Measurements from ENCODE around the gene PTPA. TPM values are rescaled to one million over a fixed set of nuclear protein-coding genes. Genes with fewer than 3 reads are reported as not detected.

Gene PTPA
- total and polyA plus RNA-seq, 10 of the 15 experiments (the other 5 are each of a cell fraction or from before 2014, with no cell fraction given), result 1.6 to 111 (median 55.1) TPM

DNA sequence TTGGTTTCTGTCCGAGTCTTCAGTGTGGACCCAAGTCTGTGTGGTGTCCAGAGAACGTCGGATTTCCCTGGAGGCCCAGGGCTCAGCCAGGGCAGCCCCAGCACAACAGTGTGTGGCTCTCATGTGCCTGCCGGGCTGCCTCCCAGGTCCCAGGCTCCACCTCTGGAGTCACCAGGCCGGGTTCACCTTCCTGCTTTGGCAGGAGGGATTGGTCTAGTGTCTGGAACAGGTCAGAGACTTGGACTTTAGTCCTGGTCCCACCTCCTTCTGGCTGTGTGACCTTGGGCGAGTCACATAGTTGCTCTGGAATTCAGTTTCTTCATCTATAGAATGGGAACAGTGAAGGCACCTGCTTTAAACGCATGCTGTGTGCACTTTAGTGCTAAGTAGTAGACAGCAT lies 27.1 kb upstream of the PTPA start (continued):
- TF ChIP-seq, protein P1, sequence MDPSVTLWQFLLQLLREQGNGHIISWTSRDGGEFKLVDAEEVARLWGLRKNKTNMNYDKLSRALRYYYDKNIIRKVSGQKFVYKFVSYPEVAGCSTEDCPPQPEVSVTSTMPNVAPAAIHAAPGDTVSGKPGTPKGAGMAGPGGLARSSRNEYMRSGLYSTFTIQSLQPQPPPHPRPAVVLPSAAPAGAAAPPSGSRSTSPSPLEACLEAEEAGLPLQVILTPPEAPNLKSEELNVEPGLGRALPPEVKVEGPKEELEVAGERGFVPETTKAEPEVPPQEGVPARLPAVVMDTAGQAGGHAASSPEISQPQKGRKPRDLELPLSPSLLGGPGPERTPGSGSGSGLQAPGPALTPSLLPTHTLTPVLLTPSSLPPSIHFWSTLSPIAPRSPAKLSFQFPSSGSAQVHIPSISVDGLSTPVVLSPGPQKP (IDR thresholded peaks at IDR 0.05; ENCODE audit: low read depth, low read length), result no peak
- TF ChIP-seq CREM (IDR thresholded peaks at IDR 0.05; ENCODE audit: low read depth) (no peak), RCOR1 (conservative IDR thresholded peaks at IDR 0.05; ENCODE audit: low read depth, low read length) (no peak), HSF1 (IDR thresholded peaks at IDR 0.05; ENCODE audit: low read depth, low read length) (no peak)

- H3K79me2 ChIP-seq (ENCODE audit: control insufficient read depth, insufficient read depth, low read length), result no peaks in the 10 kb centered on the region; the same call in 1 of the 2 replicates
- H3K36me3 ChIP-seq (ENCODE audit: control insufficient read depth in 2 of 2, insufficient read depth in 2 of 2, low read length in 1 of 2), result peaks cover 5 to 23% of the 10 kb centered on the region in 2 experiments
- no peak for ATAC-seq
- H2AFZ ChIP-seq (ENCODE audit: control insufficient read depth, low read depth, low read length), result no peak overlapping the region
- BruUV-seq (replicated peaks), result no TSS peak
- no peak overlapping the region for H3K9ac ChIP-seq (ENCODE audit: control insufficient read depth, insufficient read depth, low read length)
- H3K4me3 ChIP-seq, result no peak overlapping the region
- 97% methylated on average over 15 of the region's 15 CpGs for WGBS (ENCODE audit: insufficient coverage, insufficient replicate concordance, low lambda C conversion rate, missing lambda C conversion rate)
- no peaks in the 10 kb centered on the region for H3K9me3 ChIP-seq (replicated peaks; ENCODE audit: control insufficient read depth, insufficient read depth, low read length)
- ChIA-PET RAD21 (ENCODE audit: unreplicated experiment) (no interaction called here), SMC1A (ENCODE audit: uncharacterized antibody, unreplicated experiment) (no interaction called here), CTCF (no interaction called here), POLR2A (no interaction called here)
- in situ Hi-C loops (cut with MboI), result no loop called here
- H3K27ac ChIP-seq (ENCODE audit: control insufficient read depth, insufficient read depth), result no peak overlapping the region
- no peak for TF ChIP-seq ZBTB40 (IDR thresholded peaks at IDR 0.05; ENCODE audit: borderline replicate concordance)
- TF ChIP-seq, protein P2, sequence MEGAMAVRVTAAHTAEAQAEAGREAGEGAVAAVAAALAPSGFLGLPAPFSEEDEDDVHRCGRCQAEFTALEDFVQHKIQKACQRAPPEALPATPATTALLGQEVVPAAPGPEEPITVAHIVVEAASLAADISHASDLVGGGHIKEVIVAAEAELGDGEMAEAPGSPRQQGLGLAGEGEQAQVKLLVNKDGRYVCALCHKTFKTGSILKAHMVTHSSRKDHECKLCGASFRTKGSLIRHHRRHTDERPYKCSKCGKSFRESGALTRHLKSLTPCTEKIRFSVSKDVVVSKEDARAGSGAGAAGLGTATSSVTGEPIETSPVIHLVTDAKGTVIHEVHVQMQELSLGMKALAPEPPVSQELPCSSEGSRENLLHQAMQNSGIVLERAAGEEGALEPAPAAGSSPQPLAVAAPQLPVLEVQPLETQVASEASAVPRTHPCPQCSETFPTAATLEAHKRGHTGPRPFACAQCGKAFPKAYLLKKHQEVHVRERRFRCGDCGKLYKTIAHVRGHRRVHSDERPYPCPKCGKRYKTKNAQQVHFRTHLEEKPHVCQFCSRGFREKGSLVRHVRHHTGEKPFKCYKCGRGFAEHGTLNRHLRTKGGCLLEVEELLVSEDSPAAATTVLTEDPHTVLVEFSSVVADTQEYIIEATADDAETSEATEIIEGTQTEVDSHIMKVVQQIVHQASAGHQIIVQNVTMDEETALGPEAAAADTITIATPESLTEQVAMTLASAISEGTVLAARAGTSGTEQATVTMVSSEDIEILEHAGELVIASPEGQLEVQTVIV (IDR thresholded peaks at IDR 0.05; ENCODE audit: borderline replicate concordance, partially characterized antibody), result no peak
- TF ChIP-seq IRF5 (IDR thresholded peaks at IDR 0.05; ENCODE audit: borderline replicate concordance), result no peak
- TF ChIP-seq ZNF274 (IDR thresholded peaks at IDR 0.05; ENCODE audit: insufficient read depth, insufficient read length), result no peak
- TF ChIP-seq IKZF1 (conservative IDR thresholded peaks at IDR 0.05), result no peak
- TF ChIP-seq CBX5 (IDR thresholded peaks at IDR 0.05; ENCODE audit: low read depth), result no peak
- H3K4me2 ChIP-seq (ENCODE audit: control insufficient read depth, insufficient read depth), result no peak overlapping the region
- FAIRE-seq, result no peak
- no peaks in the 10 kb centered on the region for H3K27me3 ChIP-seq (replicated peaks in 1 of 2; ENCODE audit: control insufficient read depth in 2 of 2, insufficient read depth in 2 of 2, low read length in 1 of 2)
- intact Hi-C loops (cut with micrococcal nuclease; ENCODE audit: unreplicated experiment), result no loop called here
- DNase-seq (ENCODE audit: low read depth, low spot score), result no peak
- H3K4me1 ChIP-seq (ENCODE audit: control insufficient read depth, insufficient read depth, low read length), result no peaks in the 10 kb centered on the region
- no peaks in the 10 kb centered on the region for H4K20me1 ChIP-seq (ENCODE audit: control insufficient read depth, insufficient read depth)
Measured at GRCh38 chr9:129089246-129089645, 22.0 kb upstream of the PTPA start.
